ES-I3 (cell line): ENCODE results near the gene CCL18.
"Not testable (repeated sequence)": the region's sequence is repeated elsewhere in the genome, so short reads cannot be mapped to it uniquely, and the experiment has no call there.

Source experiments
- H3K36me3 ChIP-seq: 2 replicates; pipeline ENCODE4 v1.6.1; 2013; ENCODE audit warnings: mild to moderate bottlenecking, low read length, control low read depth, moderate library complexity; ENCODE audit not compliant: insufficient read depth
- H3K4me1 ChIP-seq: 2 replicates; pipeline ENCODE4 v1.6.1; 2013; ENCODE audit warnings: mild to moderate bottlenecking, control low read depth, low read length; ENCODE audit not compliant: insufficient read depth
- H3K9ac ChIP-seq: 2 replicates; pipeline ENCODE4 v1.6.1; 2013; ENCODE audit warnings: low read depth, mild to moderate bottlenecking, low read length, moderate library complexity
- H3K9me3 ChIP-seq: 2 replicates; pipeline ENCODE4 v1.6.1; 2013; ENCODE audit warnings: mild to moderate bottlenecking, low read length, moderate library complexity; ENCODE audit not compliant: control insufficient read depth, insufficient read depth

Gene CCL18

GRCh38 chr17:36055921-36056520, 8.1 kb upstream of the CCL18 start:
- Histone ChIP-seq H3K4me1 (no peaks in the 10 kb centered on the region), H3K9me3 (no peaks in the 10 kb centered on the region; the same call in 1 of the 2 replicates), H3K9ac (no peak overlapping the region), H3K36me3 (no peaks in the 10 kb centered on the region)

GRCh38 chr17:36057911-36058310, 6.2 kb upstream of the CCL18 start:
- no peak overlapping the region for H3K9ac ChIP-seq
- H3K9me3 ChIP-seq, result no peaks in the 10 kb centered on the region
- no peaks in the 10 kb centered on the region for H3K36me3 ChIP-seq

GRCh38 chr17:36059406-36059805, 4.7 kb upstream of the CCL18 start:
- Histone ChIP-seq H3K4me1 (no peaks in the 10 kb centered on the region), H3K9ac (no peak overlapping the region), H3K36me3 (no peaks in the 10 kb centered on the region), H3K9me3 (no peaks in the 10 kb centered on the region)

More at GRCh38 chr17:36057911-36058310, 6.2 kb upstream of the CCL18 start:
- H3K4me1 ChIP-seq, result no peaks in the 10 kb centered on the region

GRCh38 chr17:36060816-36061215, 3.3 kb upstream of the CCL18 start:
- Histone ChIP-seq H3K4me1 (no peaks in the 10 kb centered on the region), H3K9ac (no peak overlapping the region), H3K36me3 (no peaks in the 10 kb centered on the region), H3K9me3 (no peaks in the 10 kb centered on the region)

- H3K4me1 ChIP-seq, result no peaks in the 10 kb centered on the region
- H3K9ac ChIP-seq, result no peak overlapping the region
- no peaks in the 10 kb centered on the region for H3K36me3 ChIP-seq
- H3K9me3 ChIP-seq, result no peaks in the 10 kb centered on the region
Measured at GRCh38 chr17:36066365-36066985, 2.4 kb downstream of the CCL18 start.

- Histone ChIP-seq H3K4me1 (no peaks in the 10 kb centered on the region), H3K9ac (no peak overlapping the region)
Measured at GRCh38 chr17:36068524-36068923, 4.5 kb downstream of the CCL18 start.

GRCh38 chr17:36069136-36069535, 5.1 kb downstream of the CCL18 start:
- no peaks in the 10 kb centered on the region for H3K36me3 ChIP-seq
- no peaks in the 10 kb centered on the region for H3K4me1 ChIP-seq
- H3K9ac ChIP-seq, result no peak overlapping the region
- H3K9me3 ChIP-seq, result no peaks in the 10 kb centered on the region

More at GRCh38 chr17:36068524-36068923, 4.5 kb downstream of the CCL18 start:
- H3K9me3 ChIP-seq, result no peaks in the 10 kb centered on the region
- no peaks in the 10 kb centered on the region for H3K36me3 ChIP-seq

- no peaks in the 10 kb centered on the region for H3K4me1 ChIP-seq
- no peaks in the 10 kb centered on the region for H3K36me3 ChIP-seq
- no peaks in the 10 kb centered on the region for H3K9me3 ChIP-seq
- H3K9ac ChIP-seq, result no peak overlapping the region
Measured at GRCh38 chr17:36070427-36070826, 6.4 kb downstream of the CCL18 start.

GRCh38 chr17:36071751-36072150, 7.7 kb downstream of the CCL18 start:
- H3K9ac ChIP-seq, result no peak overlapping the region
- H3K9me3 ChIP-seq, result no peaks in the 10 kb centered on the region
- H3K4me1 ChIP-seq, result no peaks in the 10 kb centered on the region
- no peaks in the 10 kb centered on the region for H3K36me3 ChIP-seq

- Histone ChIP-seq H3K9ac (no peak overlapping the region), H3K4me1 (no peaks in the 10 kb centered on the region), H3K9me3 (peaks cover 3% of the 10 kb centered on the region; the same call in 1 of the 2 replicates), H3K36me3 (no peaks in the 10 kb centered on the region)
Measured at GRCh38 chr17:36072431-36073121, 8.5 kb downstream of the CCL18 start.

GRCh38 chr17:36074365-36074764, 10.3 kb downstream of the CCL18 start:
- H3K4me1 ChIP-seq, result no peaks in the 10 kb centered on the region
- H3K9me3 ChIP-seq, result peaks cover 3% of the 10 kb centered on the region; the same call in 1 of the 2 replicates
- H3K9ac ChIP-seq, result no peak overlapping the region
- no peaks in the 10 kb centered on the region for H3K36me3 ChIP-seq

- H3K4me1 ChIP-seq, H3K36me3 ChIP-seq, H3K9me3 ChIP-seq, H3K9ac ChIP-seq: not testable (repeated sequence)
Measured at GRCh38 chr17:36081681-36082471, 17.8 kb downstream of the CCL18 start.

GRCh38 chr17:36082482-36083120, 18.5 kb downstream of the CCL18 start:
- H3K9me3 ChIP-seq, H3K4me1 ChIP-seq, H3K36me3 ChIP-seq, H3K9ac ChIP-seq: not testable (repeated sequence)

- not testable (repeated sequence) for H3K4me1 ChIP-seq, H3K9ac ChIP-seq, H3K9me3 ChIP-seq, H3K36me3 ChIP-seq
Measured at GRCh38 chr17:36083691-36084090, 19.6 kb downstream of the CCL18 start.
